Parathyroid adenoma (tissue), 2 donors: ENCODE measurements around the gene SYPL1.

Source experiments
- H2AFZ ChIP-seq: fragments of 300-600 bp; sonication (generic); one replicate; pipeline ENCODE4 v1.7.0; 2017; ENCODE audit warnings: antibody characterized with exemption, mild to moderate bottlenecking
- H3K27ac ChIP-seq: fragments of 300-600 bp; sonication (generic); one replicate; pipeline ENCODE4 v1.7.0; 2017
- H3K27me3 ChIP-seq: fragments of 300-600 bp; sonication (generic); one replicate; pipeline ENCODE4 v1.7.0; 2017; ENCODE audit warnings: low read length; ENCODE audit not compliant: control insufficient read depth, insufficient read depth
- H3K36me3 ChIP-seq: fragments of 300-600 bp; sonication (generic); one replicate; pipeline ENCODE4 v1.7.0; 2017; ENCODE audit warnings: low read length; ENCODE audit not compliant: control insufficient read depth, insufficient read depth
- H3K4me1 ChIP-seq: fragments of 300-600 bp; sonication (generic); one replicate; pipeline ENCODE4 v1.7.0; 2017; ENCODE audit warnings: control low read depth
- H3K4me2 ChIP-seq: fragments of 300-600 bp; sonication (generic); one replicate; pipeline ENCODE4 v1.7.0; 2017; ENCODE audit warnings: low read length
- H3K4me3 ChIP-seq: fragments of 300-600 bp; sonication (generic); one replicate; pipeline ENCODE4 v1.7.0; 2017; ENCODE audit warnings: low read depth, low read length
- H3K79me2 ChIP-seq: fragments of 300-600 bp; sonication (generic); one replicate; pipeline ENCODE4 v1.7.0; 2017; ENCODE audit warnings: control low read depth
- H3K9ac ChIP-seq: fragments of 300-600 bp; sonication (generic); one replicate; pipeline ENCODE4 v1.7.0; 2017; ENCODE audit warnings: mild to moderate bottlenecking
- H3K9me3 ChIP-seq: fragments of 300-600 bp; sonication (generic); one replicate; pipeline ENCODE4 v1.7.0; 2017; ENCODE audit warnings: low read length; ENCODE audit not compliant: control insufficient read depth
- TF ChIP-seq, protein P1 (sequence below): fragments of 300-600 bp; sonication (generic); IDR thresholded peaks from one replicate; pipeline ENCODE4 v1.7.0; 2017; ENCODE audit warnings: antibody characterized with exemption, mild to moderate bottlenecking
- donor health status: primary hyperparathyroidism.

The SYPL1 gene

DNA sequence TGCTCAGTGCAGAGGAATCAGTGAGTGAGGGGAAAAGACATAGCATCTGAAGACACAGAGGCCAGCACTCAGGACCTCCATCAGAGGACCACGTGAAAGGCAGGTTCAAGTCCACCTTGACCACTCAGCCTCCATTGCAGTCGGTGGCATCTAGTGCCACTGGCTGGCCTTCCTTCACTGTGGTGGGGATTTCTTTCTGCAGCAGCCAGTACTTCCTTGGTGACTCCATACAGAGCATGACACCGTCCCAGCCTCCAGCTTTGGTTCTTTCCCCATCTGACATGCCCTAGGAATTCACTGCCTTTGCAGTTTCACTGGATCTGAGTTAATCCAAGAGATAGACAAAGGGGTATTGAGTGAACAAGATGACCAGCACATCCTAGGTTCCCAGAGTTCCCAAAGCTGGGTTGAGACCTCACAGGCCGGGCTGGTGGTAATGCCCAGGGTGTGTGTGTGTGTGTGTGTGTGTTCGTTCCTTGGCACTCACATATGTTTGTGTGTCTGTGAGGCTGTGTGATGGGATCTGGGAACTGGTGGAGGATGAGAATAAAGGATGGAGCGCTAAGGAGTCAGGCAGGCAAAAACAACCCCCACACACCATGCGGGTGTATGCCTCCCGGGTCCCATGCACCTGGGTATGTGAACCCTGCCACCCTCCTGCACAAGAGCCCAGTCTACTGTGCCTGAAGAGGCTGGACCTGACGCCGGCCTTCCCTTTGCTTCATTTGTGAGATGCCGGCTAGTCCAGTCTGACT lies 57.8 kb downstream of the SYPL1 start:
- H3K9ac ChIP-seq = no peak overlapping the region
- H3K4me3 ChIP-seq = no peak overlapping the region
- no peaks in the 10 kb centered on the region for H3K79me2 ChIP-seq
- TF ChIP-seq, protein P1, sequence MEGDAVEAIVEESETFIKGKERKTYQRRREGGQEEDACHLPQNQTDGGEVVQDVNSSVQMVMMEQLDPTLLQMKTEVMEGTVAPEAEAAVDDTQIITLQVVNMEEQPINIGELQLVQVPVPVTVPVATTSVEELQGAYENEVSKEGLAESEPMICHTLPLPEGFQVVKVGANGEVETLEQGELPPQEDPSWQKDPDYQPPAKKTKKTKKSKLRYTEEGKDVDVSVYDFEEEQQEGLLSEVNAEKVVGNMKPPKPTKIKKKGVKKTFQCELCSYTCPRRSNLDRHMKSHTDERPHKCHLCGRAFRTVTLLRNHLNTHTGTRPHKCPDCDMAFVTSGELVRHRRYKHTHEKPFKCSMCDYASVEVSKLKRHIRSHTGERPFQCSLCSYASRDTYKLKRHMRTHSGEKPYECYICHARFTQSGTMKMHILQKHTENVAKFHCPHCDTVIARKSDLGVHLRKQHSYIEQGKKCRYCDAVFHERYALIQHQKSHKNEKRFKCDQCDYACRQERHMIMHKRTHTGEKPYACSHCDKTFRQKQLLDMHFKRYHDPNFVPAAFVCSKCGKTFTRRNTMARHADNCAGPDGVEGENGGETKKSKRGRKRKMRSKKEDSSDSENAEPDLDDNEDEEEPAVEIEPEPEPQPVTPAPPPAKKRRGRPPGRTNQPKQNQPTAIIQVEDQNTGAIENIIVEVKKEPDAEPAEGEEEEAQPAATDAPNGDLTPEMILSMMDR = no peak
- no peak overlapping the region for H3K27ac ChIP-seq
- H3K4me1 ChIP-seq = peaks cover 18% of the 10 kb centered on the region
- no peaks in the 10 kb centered on the region for H3K9me3 ChIP-seq
- H3K4me2 ChIP-seq = no peak overlapping the region
- no peaks in the 10 kb centered on the region for H3K27me3 ChIP-seq
- no peaks in the 10 kb centered on the region for H3K36me3 ChIP-seq
- H2AFZ ChIP-seq = no peak overlapping the region

DNA sequence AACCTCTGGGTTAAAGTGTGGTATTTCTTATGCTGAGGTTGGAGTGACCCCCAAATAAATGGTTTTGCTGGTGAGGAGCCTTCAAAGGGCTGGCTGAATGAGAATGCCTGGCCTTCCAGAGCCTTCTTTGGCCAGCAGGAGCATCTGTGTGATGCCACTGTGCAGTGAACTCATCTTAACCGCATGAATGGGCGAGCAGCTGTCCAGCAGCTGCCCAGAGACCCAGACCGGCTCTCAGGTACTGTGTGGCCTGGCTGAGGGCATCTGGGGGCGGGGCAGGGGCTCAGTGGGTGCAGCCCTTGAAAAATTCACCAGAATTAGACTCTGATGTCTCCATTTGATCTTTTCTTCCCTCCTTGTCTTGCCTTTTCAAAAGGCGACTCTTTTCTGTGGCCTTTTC lies 59.0 kb downstream of the SYPL1 start:
- Histone ChIP-seq H2AFZ (no peak overlapping the region), H3K9ac (no peak overlapping the region), H3K4me2 (no peak overlapping the region), H3K36me3 (no peaks in the 10 kb centered on the region), H3K4me1 (peaks cover 8% of the 10 kb centered on the region), H3K27ac (no peak overlapping the region), H3K79me2 (no peaks in the 10 kb centered on the region), H3K27me3 (no peaks in the 10 kb centered on the region), H3K9me3 (no peaks in the 10 kb centered on the region), H3K4me3 (no peak overlapping the region)
- TF ChIP-seq, protein P1 = no peak

DNA sequence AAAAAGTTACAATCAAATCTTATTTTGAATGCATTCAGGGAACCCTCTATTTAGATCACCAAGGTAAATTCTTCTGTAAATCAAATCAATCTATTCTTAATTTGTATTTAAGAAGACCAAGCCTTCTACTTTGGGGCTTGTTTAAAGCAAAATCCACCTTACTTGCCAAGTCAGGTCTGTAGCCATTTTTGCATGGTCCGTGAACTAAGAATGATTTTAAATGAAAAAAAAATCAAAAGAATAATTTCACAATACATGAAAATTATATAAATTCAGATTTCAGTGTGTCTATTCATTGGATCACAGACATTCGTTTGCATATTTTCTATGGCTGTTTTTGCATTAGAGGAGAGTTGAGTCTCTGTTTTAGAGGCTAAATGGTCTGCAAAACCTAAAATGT lies 59.4 kb downstream of the SYPL1 start:
- Histone ChIP-seq H3K9me3 (no peaks in the 10 kb centered on the region), H3K27me3 (no peaks in the 10 kb centered on the region), H3K36me3 (no peaks in the 10 kb centered on the region), H3K27ac (no peak overlapping the region), H2AFZ (no peak overlapping the region), H3K4me3 (no peak overlapping the region), H3K4me2 (no peak overlapping the region), H3K79me2 (no peaks in the 10 kb centered on the region), H3K9ac (no peak overlapping the region), H3K4me1 (peaks cover 4% of the 10 kb centered on the region)
- TF ChIP-seq, protein P1 = no peak

DNA sequence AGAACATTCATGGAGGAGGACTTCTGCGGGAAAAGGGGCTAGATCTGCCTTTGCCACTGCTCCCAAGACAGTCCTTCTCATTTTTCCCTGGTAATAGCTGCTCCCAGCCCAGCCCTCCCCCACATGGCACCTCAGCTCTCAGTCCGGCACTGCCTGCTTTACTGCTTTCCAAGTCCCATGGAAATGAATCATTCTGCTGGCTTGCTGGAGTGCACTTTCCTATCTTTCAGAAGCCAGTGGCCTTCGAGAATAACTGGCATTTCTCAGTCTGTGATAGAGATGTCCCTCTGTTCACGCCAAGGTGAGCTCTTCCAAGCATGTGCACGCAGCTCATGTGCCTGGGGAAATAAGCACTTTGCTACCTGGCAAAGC lies 61.4 kb downstream of the SYPL1 start:
- no peaks in the 10 kb centered on the region for H3K9me3 ChIP-seq
- TF ChIP-seq, protein P1 = no peak
- no peaks in the 10 kb centered on the region for H3K4me1 ChIP-seq
- H3K4me2 ChIP-seq = no peak overlapping the region
- no peaks in the 10 kb centered on the region for H3K27me3 ChIP-seq
- H3K4me3 ChIP-seq = no peak overlapping the region
- no peak overlapping the region for H3K27ac ChIP-seq
- H3K36me3 ChIP-seq = no peaks in the 10 kb centered on the region
- H3K79me2 ChIP-seq = no peaks in the 10 kb centered on the region
- H2AFZ ChIP-seq = no peak overlapping the region
- no peak overlapping the region for H3K9ac ChIP-seq
